Measurements from ENCODE around the gene TERB1. TPM values are rescaled to one million over a fixed set of nuclear protein-coding genes. Genes with fewer than 3 reads are reported as not detected.
A peak's percentile ranks its signal among the peaks of the same experiment; 100 is the strongest.

Gene TERB1, protein sequence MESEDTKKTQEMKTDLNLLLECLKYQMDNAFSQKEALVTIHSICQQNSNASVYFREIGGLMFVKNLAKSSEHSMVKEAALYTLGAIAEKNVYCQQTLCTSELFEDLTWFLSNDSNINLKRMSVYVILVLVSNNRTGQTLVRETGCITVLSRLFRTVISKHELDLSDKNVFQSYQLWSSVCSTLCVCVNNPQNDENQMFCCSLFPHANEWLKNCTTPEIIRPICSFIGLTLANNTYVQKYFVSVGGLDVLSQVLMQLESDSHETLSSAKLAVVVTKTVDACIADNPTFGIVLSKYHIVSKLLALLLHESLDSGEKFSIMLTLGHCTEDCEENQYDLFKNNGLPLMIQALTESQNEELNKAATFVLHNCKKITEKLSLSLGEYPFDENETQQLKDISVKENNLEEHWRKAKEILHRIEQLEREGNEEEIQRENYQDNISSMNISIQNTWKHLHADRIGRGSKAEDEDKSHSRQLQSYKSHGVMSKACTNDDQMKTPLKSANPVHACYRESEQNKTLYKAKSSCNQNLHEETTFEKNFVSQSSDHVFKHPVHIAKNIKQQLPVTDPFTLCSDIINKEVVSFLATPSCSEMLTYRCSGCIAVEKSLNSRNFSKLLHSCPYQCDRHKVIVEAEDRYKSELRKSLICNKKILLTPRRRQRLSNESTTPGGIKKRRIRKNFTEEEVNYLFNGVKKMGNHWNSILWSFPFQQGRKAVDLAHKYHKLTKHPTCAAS
- total RNA-seq = not detected

- Histone ChIP-seq H3K9me3 (no peaks in the 10 kb centered on the region), H3K36me3 (peaks cover 55% of the 10 kb centered on the region), H3K4me3 (no peak within 1 kb of the TSS), H3K27ac (no peak within 1 kb of the TSS), H3K27me3 (no peaks in the 10 kb centered on the region), H3K4me1 (no peaks in the 10 kb centered on the region)
- DNase-seq (ENCODE audit: low spot score in 2 of 2) = no peak
- TF ChIP-seq CTCF (IDR thresholded peaks at IDR 0.05) (peak in 1 of 2 donors; percentile 13), POLR2A (IDR thresholded peaks at IDR 0.05) (no peak)
- 95% methylated on average over 54 of the region's 56 CpGs for WGBS
These were observed at the start of gene TERB1 for GRCh38 chr16:66801320-66802105. Gene TERB1, minus strand, starts transcription at chr16:66801584. Its CDS starts 4,786 bp downstream, at chr16:66796798.

GRCh38 chr16:66850115-66850815 lies 48.9 kb upstream of the TERB1 start:
- TF ChIP-seq CTCF (IDR thresholded peaks at IDR 0.05) = no peak
- TF ChIP-seq POLR2A (IDR thresholded peaks at IDR 0.05) = no peak
- no peak for TF ChIP-seq EP300 (IDR thresholded peaks at IDR 0.05)
- TF ChIP-seq POLR2AphosphoS5 (IDR thresholded peaks at IDR 0.05) = no peak
- DNase-seq (ENCODE audit: low spot score in 2 of 2) = peak in 1 of 2 donors; percentile 42
- peaks cover under 1% of the 10 kb centered on the region for H3K4me1 ChIP-seq

DNA sequence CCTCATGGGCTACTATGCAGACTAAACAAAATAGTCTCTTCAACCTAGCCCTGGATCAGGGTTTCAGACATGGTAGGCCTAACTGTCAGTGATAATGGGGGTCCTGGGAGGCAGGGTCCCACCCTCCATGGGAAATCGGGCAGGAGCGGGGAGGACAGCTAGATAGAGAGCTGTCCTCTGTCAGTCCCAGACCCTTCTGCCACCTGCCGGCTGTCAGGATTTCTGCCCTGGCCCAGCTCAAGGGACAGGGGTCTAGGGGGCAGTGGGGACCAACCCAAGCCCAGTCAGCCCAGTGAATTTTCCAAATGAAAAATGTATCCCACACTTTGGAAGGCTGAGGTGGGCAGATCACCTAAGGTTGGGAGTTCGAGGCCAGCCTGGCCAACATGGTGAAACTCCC lies 48.2 kb upstream of the TERB1 start:
- no peaks in the 10 kb centered on the region for H3K36me3 ChIP-seq
- H3K4me1 ChIP-seq = peaks cover 8% of the 10 kb centered on the region
- no peak overlapping the region for H3K4me3 ChIP-seq
- H3K9me3 ChIP-seq = no peaks in the 10 kb centered on the region
- TF ChIP-seq CTCF (IDR thresholded peaks at IDR 0.05) (no peak), POLR2AphosphoS5 (IDR thresholded peaks at IDR 0.05) (no peak), EP300 (IDR thresholded peaks at IDR 0.05) (no peak), POLR2A (IDR thresholded peaks at IDR 0.05) (no peak)
- DNase-seq (ENCODE audit: low spot score in 2 of 2) = peak in 1 of 2 donors; percentile 26
- 93% methylated on average over 4 of the region's 4 CpGs for WGBS
- no peak overlapping the region for H3K27ac ChIP-seq
- peaks cover 26% of the 10 kb centered on the region for H3K27me3 ChIP-seq

More at GRCh38 chr16:66850115-66850815, 48.9 kb upstream of the TERB1 start:
- no peak overlapping the region for H3K27ac ChIP-seq
- peaks cover 19% of the 10 kb centered on the region for H3K27me3 ChIP-seq
- no peaks in the 10 kb centered on the region for H3K9me3 ChIP-seq
- H3K36me3 ChIP-seq = no peaks in the 10 kb centered on the region
- 96% methylated on average over 13 of the region's 14 CpGs for WGBS
- H3K4me3 ChIP-seq = no peak overlapping the region

DNA sequence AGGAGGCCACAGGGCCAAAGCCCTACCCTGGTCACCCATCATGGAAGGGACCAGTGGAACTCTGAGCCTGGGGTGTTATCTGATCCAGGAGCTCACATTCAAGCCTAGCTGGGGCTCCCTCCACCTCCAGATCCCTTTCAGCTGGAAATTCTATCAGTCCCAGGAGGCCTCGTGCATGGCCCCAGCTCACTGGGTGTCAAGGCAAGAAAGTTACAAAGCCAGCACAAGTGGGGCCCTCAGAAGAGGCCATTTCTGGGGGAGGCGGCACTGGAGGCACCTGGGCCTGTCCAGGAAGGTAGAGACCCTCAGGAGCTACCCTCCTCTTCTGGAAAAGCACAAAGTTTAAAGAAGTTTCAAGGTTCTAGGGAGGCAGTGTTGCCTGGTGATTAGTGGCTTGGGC lies 47.6 kb upstream of the TERB1 start:
- DNase-seq (ENCODE audit: low spot score in 2 of 2) = peak in 1 of 2 donors; percentile 16
- no peak for TF ChIP-seq EP300 (IDR thresholded peaks at IDR 0.05)
- TF ChIP-seq POLR2AphosphoS5 (IDR thresholded peaks at IDR 0.05) = no peak
- no peak for TF ChIP-seq POLR2A (IDR thresholded peaks at IDR 0.05)
- no peak for TF ChIP-seq CTCF (IDR thresholded peaks at IDR 0.05)
- Histone ChIP-seq H3K4me1 (peaks cover 13% of the 10 kb centered on the region), H3K4me3 (no peak overlapping the region), H3K27me3 (peaks cover 31% of the 10 kb centered on the region), H3K27ac (no peak overlapping the region), H3K36me3 (no peaks in the 10 kb centered on the region), H3K9me3 (no peaks in the 10 kb centered on the region)
- WGBS = no CpG with 5 or more reads among the region's 2 CpGs
